SU-DHL-6 (cell line): Measurements from ENCODE around the gene MAML2.

ENCODE experiments used
- H2AFZ ChIP-seq: fragments of 200-600 bp; sonication (generic); 2 replicates; pipeline ENCODE4 v1.6.1; 2014; ENCODE audit warnings: low read depth, mild to moderate bottlenecking, moderate library complexity, mixed read lengths, antibody characterized with exemption, low read length; ENCODE audit not compliant: severe bottlenecking
- H3F3A ChIP-seq: fragments of 200-600 bp; shearing (Covaris generic); 2 replicates; pipeline ENCODE4 v1.6.0; 2016; ENCODE audit warnings: antibody characterized with exemption, mild to moderate bottlenecking; ENCODE audit not compliant: insufficient read depth
- H3K27ac ChIP-seq: fragments of 200-600 bp; sonication (generic); 2 replicates; pipeline ENCODE4 v1.5.1; 2016; ENCODE audit warnings: low read depth, mild to moderate bottlenecking, low read length, moderate library complexity, mixed read lengths
- H3K27me3 ChIP-seq: fragments of 200-600 bp; sonication (generic), shearing (Covaris generic); 2 replicates; pipeline ENCODE4 v1.6.0; 2014; ENCODE audit warnings: mild to moderate bottlenecking, low read length
- H3K36me3 ChIP-seq: fragments of 200-600 bp; sonication (generic); 2 replicates; pipeline ENCODE4 v1.6.1; 2014; ENCODE audit warnings: mild to moderate bottlenecking, low read length, mixed read lengths
- H3K4me2 ChIP-seq: fragments of 300-600, 200-600 bp; shearing (Covaris generic), sonication (generic); 2 replicates; pipeline ENCODE4 v1.6.0; 2014; ENCODE audit warnings: low read length, low read depth, mild to moderate bottlenecking; ENCODE audit not compliant: poor library complexity, severe bottlenecking
- H3K4me3 ChIP-seq: fragments of 200-600 bp; sonication (generic); 2 replicates; pipeline ENCODE4 v1.5.1; 2014; ENCODE audit warnings: antibody characterized with exemption, low read length, mild to moderate bottlenecking, mixed read lengths; ENCODE audit not compliant: insufficient read depth, poor library complexity, severe bottlenecking
- H3K79me2 ChIP-seq: fragments of 200-600 bp; sonication (generic); 2 replicates; pipeline ENCODE4 v1.6.1; 2014; ENCODE audit warnings: mild to moderate bottlenecking, low read length, moderate library complexity; ENCODE audit not compliant: insufficient read depth
- H3K9ac ChIP-seq: fragments of 200-600 bp; sonication (generic); 2 replicates; pipeline ENCODE4 v1.7.0; 2014; ENCODE audit warnings: mild to moderate bottlenecking, low read length
- H3K9me2 ChIP-seq: fragments of 200-600 bp; sonication (generic); replicated peaks from 2 replicates; pipeline ENCODE4 v1.6.1; 2014; ENCODE audit warnings: low read length; ENCODE audit not compliant: insufficient read depth
- H3K9me3 ChIP-seq: fragments of 200-600 bp; sonication (generic); 2 replicates; pipeline ENCODE4 v1.6.1; 2014; ENCODE audit warnings: low read length, mixed read lengths; ENCODE audit not compliant: insufficient read depth
- H4K20me1 ChIP-seq: fragments of 200-600 bp; sonication (generic); 2 replicates; pipeline ENCODE4 v1.6.1; 2014; ENCODE audit warnings: low read depth, mild to moderate bottlenecking, antibody characterized with exemption, low read length, moderate library complexity, mixed read lengths
- CTCF ChIP-seq: fragments of 200-600 bp; sonication (generic); IDR thresholded peaks from one replicate; pipeline ENCODE4 v1.5.1; 2017; ENCODE audit warnings: antibody characterized with exemption, mild to moderate bottlenecking, low read length, moderate library complexity; ENCODE audit not compliant: insufficient read depth, poor library complexity, severe bottlenecking
- EZH2phosphoT487 ChIP-seq: fragments of 200-600 bp; sonication (generic), shearing (Covaris generic); conservative IDR thresholded peaks from 2 replicates; pipeline ENCODE4 v1.6.1; 2018; ENCODE audit warnings: mild to moderate bottlenecking, antibody characterized with exemption, low read length, moderate library complexity, mixed read lengths

MAML2 gene

GRCh38 chr11:96111308-96111707 lies 231.7 kb downstream of the MAML2 start:
- no peak overlapping the region for H3K4me2 ChIP-seq
- H3K9ac ChIP-seq: no peak overlapping the region
- no peaks in the 10 kb centered on the region for H3K27me3 ChIP-seq
- H3K4me3 ChIP-seq: no peak overlapping the region
- no peaks in the 10 kb centered on the region for H4K20me1 ChIP-seq
- no peaks in the 10 kb centered on the region for H3K9me2 ChIP-seq
- no peak overlapping the region for H2AFZ ChIP-seq
- TF ChIP-seq CTCF (no peak), EZH2phosphoT487 (no peak)
- H3K79me2 ChIP-seq: no peaks in the 10 kb centered on the region
- H3K36me3 ChIP-seq: no peaks in the 10 kb centered on the region; the same call in 1 of the 2 replicates
- no peaks in the 10 kb centered on the region for H3K9me3 ChIP-seq
- no peak overlapping the region for H3K27ac ChIP-seq
- no peaks in the 10 kb centered on the region for H3F3A ChIP-seq

GRCh38 chr11:96110302-96110701 lies 232.7 kb downstream of the MAML2 start:
- H3K27ac ChIP-seq: no peak overlapping the region
- no peaks in the 10 kb centered on the region for H3F3A ChIP-seq

GRCh38 chr11:96109331-96110030 lies 233.5 kb downstream of the MAML2 start:
- Histone ChIP-seq H3K9ac (no peak overlapping the region), H3K9me2 (no peaks in the 10 kb centered on the region), H3F3A (no peaks in the 10 kb centered on the region), H2AFZ (no peak overlapping the region), H3K27ac (no peak overlapping the region), H3K79me2 (no peaks in the 10 kb centered on the region), H3K4me3 (no peak overlapping the region), H3K27me3 (no peaks in the 10 kb centered on the region), H3K36me3 (no peaks in the 10 kb centered on the region; the same call in 1 of the 2 replicates), H3K4me2 (no peak overlapping the region), H3K9me3 (no peaks in the 10 kb centered on the region), H4K20me1 (no peaks in the 10 kb centered on the region)
- no peak for TF ChIP-seq CTCF
- TF ChIP-seq EZH2phosphoT487: no peak

More at GRCh38 chr11:96110302-96110701, 232.7 kb downstream of the MAML2 start:
- Histone ChIP-seq H3K36me3 (no peaks in the 10 kb centered on the region; the same call in 1 of the 2 replicates), H3K9ac (no peak overlapping the region), H3K9me2 (no peaks in the 10 kb centered on the region), H3K27me3 (no peaks in the 10 kb centered on the region), H3K79me2 (no peaks in the 10 kb centered on the region), H4K20me1 (no peaks in the 10 kb centered on the region), H3K9me3 (no peaks in the 10 kb centered on the region), H2AFZ (no peak overlapping the region), H3K4me2 (no peak overlapping the region), H3K4me3 (no peak overlapping the region)
- no peak for TF ChIP-seq EZH2phosphoT487
- no peak for TF ChIP-seq CTCF
